Bronchial smooth muscle cell (primary cell): ENCODE data around the gene RUNDC1. TPM values are rescaled to one million over a fixed set of nuclear protein-coding genes. Genes with fewer than 3 reads are reported as not detected.

Experiments used
- total RNA-seq: library from RNA; depleted of rRNA; stranded (reverse); fragments of >200 nt; gene quantifications from 2 replicates; pipeline ENCODE4 v1.2.1, GENCODE V29; 2014

Gene RUNDC1
- 5.4 and 7.4 TPM in 2 replicates for total RNA-seq

DNA sequence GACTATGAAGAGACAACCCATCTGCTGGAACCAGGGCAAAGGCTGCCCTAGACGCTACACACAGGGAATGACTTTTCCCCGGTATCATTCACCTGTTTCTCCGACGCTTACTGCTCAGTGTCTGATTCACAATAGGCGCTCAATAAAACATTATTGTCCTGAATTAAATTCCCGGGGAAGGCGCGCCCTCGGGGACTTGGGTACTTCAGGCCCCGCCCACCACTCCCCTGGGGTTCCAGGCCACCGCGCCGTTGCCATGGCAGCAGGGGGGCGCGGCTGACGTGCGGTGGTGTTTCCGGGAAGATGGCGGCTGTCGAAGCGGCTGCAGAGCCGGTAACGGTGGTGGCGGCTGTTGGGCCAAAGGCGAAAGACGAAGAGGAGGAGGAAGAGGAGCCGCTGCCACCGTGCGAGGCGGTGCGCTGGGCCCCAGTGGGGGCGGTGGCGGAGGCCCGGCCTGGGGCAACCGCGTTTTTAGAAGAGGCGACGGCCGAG, at the start of gene RUNDC1:
Gene RUNDC1, plus strand, starts transcription at position 292 of the 492 bp plus-strand sequence. Its CDS starts 12 bp downstream, at position 304.

DNA sequence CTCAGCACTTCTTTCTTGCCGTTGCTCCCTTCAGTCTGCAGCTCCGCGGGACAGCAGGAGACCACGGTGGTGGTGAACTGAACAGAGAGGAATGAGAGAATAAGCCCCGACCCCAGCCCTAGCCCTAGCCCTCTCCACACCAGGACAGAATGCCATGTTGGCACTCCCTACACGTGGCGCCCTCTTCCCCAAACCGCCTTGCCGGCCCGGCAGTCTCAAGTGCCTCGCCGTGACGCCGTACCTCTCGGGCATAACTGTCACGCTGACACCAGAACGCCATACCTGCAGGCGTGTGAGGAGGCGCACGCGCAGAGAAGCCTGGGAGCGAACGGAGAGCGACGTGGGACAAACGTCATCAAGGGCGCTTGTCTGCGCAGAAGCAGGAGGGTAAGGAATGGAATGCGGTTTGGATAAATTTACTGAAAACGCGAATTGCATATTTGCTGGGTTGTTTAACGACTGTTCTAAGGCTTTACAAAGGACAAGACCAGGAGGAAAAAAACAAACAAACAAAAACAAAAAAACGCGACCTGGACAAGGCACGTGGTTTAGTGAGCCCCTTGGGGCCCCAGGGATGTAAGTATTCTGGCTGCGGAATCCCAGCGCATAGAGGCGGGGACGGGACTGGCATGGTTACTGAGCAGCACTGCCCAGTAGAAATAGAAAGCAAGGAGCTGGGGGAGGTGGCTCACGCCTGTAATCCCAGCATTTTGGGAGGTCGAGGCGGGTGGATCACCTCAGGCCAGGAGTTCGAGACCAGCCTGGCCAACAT, 16.0 kb upstream of the RUNDC1 start, which contains the start of gene AARSD1:
Gene AARSD1, minus strand, starts transcription at position 294 of the 772 bp plus-strand sequence. Its CDS starts 14 bp downstream, at position 280.

DNA sequence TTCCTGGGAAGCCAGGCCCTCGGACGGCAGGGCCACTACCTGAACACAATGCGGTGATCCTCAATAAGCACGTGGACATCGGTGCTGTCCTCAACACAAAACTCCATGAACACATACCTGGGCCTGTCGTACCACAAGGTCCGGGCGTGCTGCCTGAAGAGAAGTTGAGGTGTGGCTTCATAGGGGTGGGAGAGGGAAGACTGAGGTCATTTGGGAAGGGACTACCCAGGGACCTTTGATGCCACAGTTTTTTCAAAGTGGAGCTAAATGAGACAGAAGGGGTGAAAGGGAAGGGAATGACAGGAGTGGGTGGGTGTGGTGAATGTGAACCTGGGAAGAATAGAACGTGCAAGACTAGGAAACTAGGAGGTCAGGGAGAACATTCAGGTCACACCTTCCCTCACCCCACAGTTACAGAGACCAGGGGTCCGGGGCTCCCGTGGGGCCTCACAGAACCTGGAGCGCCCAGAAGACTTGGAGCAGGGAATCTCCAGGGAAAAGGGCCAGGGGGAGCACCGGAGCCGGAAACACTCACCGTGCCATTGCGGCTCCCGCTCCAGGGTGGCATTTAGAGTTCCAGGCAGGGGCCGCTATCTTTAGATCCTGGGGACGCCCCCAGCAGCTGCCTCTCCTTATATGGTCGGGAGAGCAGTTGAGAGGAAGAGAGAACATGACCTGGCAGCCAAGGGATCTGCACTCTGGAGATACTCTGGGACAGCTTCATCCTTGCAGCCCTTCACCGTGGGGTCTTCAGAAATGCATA, 673 bp upstream of the RUNDC1 start, which contains the start of gene PTGES3L:
Gene PTGES3L, minus strand, starts transcription at position 570 of the 763 bp plus-strand sequence. Its CDS starts 27 bp downstream, at position 543.

DNA sequence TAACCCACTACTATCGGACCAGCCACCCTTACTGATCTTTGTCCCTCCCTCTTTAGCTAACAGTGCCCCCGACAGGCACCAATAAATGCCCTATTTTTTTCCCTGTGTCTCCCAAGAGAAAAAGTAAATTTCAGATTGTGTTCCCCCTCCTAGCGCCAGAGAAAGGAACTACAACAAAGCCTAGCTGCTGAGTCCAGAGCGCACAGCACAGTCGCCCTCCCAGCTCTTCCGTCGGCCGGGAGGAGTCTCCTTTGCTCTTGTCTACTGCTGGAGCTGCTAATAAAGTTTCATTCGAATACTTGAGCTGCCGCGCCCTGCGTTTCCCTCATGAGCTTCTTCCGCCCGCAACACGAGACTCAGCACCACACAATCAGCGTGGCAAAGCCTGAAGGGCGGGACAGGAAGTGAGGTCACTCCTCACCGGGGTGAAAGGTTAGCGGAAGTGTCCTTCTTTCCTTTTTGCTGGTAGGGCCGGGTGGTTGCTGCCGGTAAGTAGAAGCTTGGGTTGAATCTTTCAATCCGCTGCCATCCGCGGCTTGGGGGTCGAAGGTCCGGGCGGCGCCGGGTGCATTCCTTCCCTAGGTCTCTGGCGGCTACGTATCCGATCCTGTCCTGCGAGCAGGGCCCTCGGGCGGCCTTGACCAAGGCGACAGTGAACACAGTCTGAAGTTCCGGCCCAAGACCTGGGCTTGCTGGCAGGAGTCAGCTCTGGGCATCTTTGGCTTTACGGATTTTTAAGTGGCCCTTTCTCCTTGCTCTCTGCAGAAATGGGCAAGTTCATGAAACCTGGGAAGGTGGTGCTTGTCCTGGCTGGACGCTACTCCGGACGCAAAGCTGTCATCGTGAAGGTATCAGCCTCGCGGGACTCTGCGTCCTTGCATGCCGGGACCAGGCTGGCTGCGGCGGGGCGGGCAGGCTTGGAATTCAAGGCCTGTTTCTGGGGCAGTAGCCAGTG, 17.9 kb downstream of the RUNDC1 start, which contains the start of gene RPL27:
Gene RPL27, plus strand, starts transcription at position 436 of the 955 bp plus-strand sequence. Its CDS starts 332 bp downstream, at position 768.

DNA sequence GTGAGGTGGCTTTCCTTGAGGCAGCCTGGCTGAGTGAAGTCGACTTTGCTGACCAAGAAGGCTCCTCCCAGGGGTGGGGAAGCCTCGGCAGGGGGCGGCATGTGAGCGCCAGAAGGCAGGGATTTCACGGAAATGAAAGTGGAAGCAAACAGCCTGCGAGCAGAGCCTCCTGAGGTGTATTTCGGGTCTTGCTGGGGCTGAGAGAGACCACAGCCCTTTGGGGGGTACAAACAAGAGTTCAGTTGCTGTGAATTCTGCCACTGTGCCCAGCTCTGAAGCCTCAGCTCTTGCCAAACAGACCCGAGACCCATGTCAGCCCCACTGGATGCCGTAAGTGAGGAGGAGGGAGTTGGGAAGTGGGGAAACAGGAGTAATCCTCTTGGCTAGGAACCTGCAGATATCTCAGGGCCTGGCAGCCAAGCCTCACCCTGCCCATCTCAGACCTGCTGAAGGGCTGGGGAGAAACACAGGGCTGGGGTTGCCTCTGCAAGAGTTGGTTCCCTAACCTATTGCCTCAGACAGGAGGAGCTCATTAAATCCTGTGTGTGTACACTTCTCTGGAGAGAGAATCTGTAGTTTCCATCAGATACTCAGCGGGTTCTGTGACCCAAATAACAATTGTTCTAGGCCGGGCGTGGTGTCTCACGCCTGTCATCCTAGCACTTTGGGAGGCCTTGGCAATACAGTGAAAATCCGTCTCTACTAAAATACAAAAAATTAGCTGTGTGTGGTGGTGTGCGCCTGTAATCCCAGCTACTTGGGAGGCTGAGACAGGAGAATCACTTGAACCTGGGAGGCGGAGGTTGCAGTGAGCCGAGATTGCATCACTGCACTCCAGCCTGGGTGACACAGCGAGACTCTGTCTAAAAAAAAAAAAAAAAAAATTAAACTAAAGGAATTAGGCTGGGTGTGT, 26.5 kb downstream of the RUNDC1 start, which contains the start of gene IFI35:
Gene IFI35, plus strand, starts transcription at position 146 of the 913 bp plus-strand sequence. Its CDS starts 164 bp downstream, at position 310.

DNA sequence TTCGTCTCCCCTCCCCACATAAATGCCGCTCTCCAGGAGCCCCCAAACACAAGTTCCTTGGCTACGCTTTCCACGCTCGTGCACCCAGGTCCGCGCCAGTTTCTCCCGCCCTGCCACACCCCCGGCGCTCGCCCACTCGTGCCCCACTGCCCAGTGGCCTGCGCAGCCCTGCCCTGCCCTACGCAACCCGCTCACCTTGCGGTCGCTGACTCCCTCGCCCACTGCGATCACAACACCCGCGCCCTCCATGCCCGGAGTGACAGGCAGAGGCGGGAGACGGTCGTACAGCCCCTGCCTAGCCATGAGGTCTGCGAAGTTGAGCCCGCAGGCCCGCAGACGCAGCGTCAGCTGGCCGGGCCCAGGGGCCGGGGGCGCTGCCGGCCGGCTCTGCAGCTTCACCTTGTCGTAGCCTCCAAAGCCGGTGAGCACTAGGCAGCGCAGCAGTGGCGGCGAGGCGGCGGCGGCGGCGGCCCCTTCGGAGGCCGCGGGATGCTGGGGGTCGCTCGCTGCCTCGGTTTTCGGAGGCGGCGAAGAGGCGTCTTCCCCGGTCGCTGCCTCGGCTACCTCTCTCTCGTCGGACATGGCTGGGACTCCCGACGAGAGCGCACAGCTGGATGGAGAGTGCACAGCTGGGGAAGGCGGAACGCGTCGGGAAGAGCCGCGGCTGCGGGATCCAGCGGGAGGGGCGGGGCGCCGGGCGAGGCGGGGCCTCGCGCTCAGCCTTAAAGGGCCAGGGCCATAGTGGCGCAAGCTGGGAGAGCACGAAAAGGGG, 41.6 kb downstream of the RUNDC1 start, which contains the start of gene VAT1:
Gene VAT1, minus strand, starts transcription at position 645 of the 772 bp plus-strand sequence. Its CDS starts 63 bp downstream, at position 582.

DNA sequence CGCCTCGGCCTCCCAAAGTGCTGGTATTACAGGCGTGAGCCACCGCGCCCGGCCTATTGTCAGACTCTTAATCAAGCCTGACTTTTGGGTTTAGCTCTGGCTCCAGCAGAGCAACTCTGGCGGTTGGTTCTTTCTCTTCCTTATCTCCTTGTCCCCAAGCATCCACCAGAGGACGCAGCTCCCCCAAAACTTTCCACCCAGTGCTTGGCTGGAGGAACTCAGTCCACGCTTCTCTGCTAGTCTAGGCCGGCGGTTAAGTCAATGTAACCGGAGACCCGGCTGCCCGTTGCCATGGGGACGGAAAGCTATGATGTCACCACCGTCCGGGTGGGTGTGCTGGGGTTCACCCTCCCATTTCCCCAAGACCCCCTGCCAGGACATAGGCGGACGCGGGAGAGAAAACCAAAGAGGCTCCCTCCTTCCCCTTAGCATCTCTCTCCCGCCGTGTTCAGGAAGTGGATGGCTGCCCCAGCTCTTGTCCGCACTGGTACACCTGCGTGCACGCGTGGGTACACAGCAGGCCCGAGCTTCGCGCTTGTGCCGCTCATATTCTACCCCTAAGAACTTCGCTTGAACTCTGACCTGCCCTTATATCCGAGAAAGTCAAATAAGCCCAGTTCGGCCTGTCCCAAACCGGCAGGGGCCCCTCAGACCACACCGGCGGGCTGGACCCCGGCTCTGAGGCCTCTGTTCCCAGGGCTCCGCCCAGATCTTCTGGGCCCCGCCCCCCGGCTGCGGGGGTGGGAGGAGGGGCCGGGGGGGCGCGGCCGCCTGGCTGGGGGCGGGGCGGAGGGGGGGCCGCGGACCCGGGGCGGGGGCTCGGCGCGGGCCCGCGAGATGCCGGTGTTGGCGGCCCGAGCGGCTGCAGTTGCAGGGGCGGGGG, 44.3 kb downstream of the RUNDC1 start, which contains the start of gene RND2:
Gene RND2, plus strand, starts transcription at position 825 of the 883 bp plus-strand sequence. CDS start 117 bp downstream, outside the sequence.

Other genes with a start within 250 kb of the RUNDC1 start
- 13.4 and 16.7 TPM in 2 replicates for gene EZH1, start 235.5 kb upstream of the RUNDC1 start, total RNA-seq
- gene RAMP2, start 219.3 kb upstream of the RUNDC1 start, total RNA-seq = 0.17 TPM in 1 of 2 replicates, not detected in the other
- gene VPS25, start 207.1 kb upstream of the RUNDC1 start, total RNA-seq = 46.5 and 50.2 TPM in 2 replicates
- 0.09 and 0.32 TPM in 2 replicates for gene WNK4, start 200.0 kb upstream of the RUNDC1 start, total RNA-seq
- 70.6 and 86.2 TPM in 2 replicates for gene COA3, start 181.9 kb upstream of the RUNDC1 start, total RNA-seq
- 0.16 and 0.94 TPM in 2 replicates for gene CNTD1, start 181.7 kb upstream of the RUNDC1 start, total RNA-seq
- gene BECN1, start 156.3 kb upstream of the RUNDC1 start, total RNA-seq = 170 and 185 TPM in 2 replicates
- 42.0 and 50.3 TPM in 2 replicates for gene PSME3, start 147.2 kb upstream of the RUNDC1 start, total RNA-seq
- 0.32 and 0.60 TPM in 2 replicates for gene AOC2, start 136.0 kb upstream of the RUNDC1 start, total RNA-seq
- gene AOC3, start 129.4 kb upstream of the RUNDC1 start, total RNA-seq = 0.16 and 1.9 TPM in 2 replicates
- 0.16 TPM in 1 of 2 replicates, not detected in the other for gene G6PC1, start 79.8 kb upstream of the RUNDC1 start, total RNA-seq
- 27.6 and 29.8 TPM in 2 replicates for gene AARSD1, start 16.1 kb upstream of the RUNDC1 start, total RNA-seq
- gene PTGES3L, start 485 bp upstream of the RUNDC1 start, total RNA-seq = 0.16 TPM in 1 of 2 replicates, not detected in the other
- gene RPL27, start 17.9 kb downstream of the RUNDC1 start, total RNA-seq = 1,417 and 1,668 TPM in 2 replicates
- 27.6 and 33.1 TPM in 2 replicates for gene IFI35, start 26.2 kb downstream of the RUNDC1 start, total RNA-seq
- 409 and 552 TPM in 2 replicates for gene VAT1, start 41.8 kb downstream of the RUNDC1 start, total RNA-seq
- gene RND2, start 44.7 kb downstream of the RUNDC1 start, total RNA-seq = 0.60 and 0.95 TPM in 2 replicates
- 4.6 and 6.6 TPM in 2 replicates for gene BRCA1, start 144.8 kb downstream of the RUNDC1 start, total RNA-seq
- 72.9 and 100 TPM in 2 replicates for gene NBR1, start 190.6 kb downstream of the RUNDC1 start, total RNA-seq
- 0.77 and 0.95 TPM in 2 replicates for gene TMEM106A, start 231.3 kb downstream of the RUNDC1 start, total RNA-seq
- gene CCDC200, start 248.1 kb downstream of the RUNDC1 start, total RNA-seq = 0.16 TPM in 1 of 2 replicates, not detected in the other